ENCODE measurements around the gene ASCL1. TPM values are rescaled to one million over a fixed set of nuclear protein-coding genes. Genes with fewer than 3 reads are reported as not detected.

ASCL1 gene
- total RNA-seq, 2 experiments from 2014 or later = not detected

DNA sequence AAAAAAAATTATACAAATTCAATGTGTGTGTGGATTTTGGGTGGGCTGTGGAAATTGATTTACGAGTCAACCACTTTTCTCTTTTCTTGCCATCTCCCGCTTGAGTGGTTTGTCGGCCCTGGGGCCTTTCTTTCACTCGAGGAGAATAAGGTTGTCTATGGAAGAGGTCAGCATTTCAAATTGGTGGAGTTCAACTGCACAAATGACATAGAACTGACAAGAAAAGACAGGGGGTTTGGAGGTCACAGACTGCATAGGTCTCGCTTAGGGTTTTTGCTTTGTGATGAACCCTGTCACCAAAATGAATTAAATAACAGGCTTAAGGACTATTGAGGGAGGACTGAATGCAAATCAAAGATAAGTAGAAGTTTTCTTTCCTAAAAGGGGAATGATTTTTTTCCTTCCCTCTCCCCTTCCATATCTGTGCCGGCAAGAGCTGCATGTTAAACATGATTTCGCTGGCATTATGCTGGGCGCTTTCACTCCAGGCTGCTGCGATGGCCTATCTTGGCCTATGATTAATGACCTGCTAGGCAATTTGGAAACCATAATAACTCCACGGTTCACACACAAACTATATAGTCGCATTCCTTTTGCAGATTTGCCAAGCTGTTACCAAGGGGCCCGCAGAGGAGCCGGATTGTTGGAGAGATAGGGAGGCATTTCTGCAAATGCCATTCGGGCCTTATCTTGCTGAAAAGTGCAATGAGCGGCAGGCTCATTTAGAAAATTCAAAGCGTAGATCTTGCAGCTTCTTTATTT lies 20.7 kb downstream of the ASCL1 start:
- Histone ChIP-seq H3K4me1 (ENCODE audit: insufficient read depth, low read length, poor library complexity, severe bottlenecking) (no peaks in the 10 kb centered on the region), H3K79me2 (ENCODE audit: insufficient read depth, low read depth, low read length) (no peaks in the 10 kb centered on the region), H3K36me3 (ENCODE audit: insufficient read depth, low read length) (no peaks in the 10 kb centered on the region), H3K9me2 (ENCODE audit: insufficient read depth, low read length) (no peaks in the 10 kb centered on the region), H3K4me2 (ENCODE audit: low read length) (no peak overlapping the region), H2AFZ (ENCODE audit: low read length) (no peak overlapping the region), H3K4me3 (ENCODE audit: low read depth, low read length, poor library complexity, severe bottlenecking) (no peak overlapping the region), H3K27ac (ENCODE audit: low read depth, low read length, poor library complexity, severe bottlenecking) (no peak overlapping the region), H4K20me1 (ENCODE audit: insufficient read depth, low read length) (no peaks in the 10 kb centered on the region), H3K9me3 (ENCODE audit: low read length) (no peaks in the 10 kb centered on the region)
- no peak for TF ChIP-seq CTCF (conservative IDR thresholded peaks at IDR 0.05; ENCODE audit: low read length)
- no peak for TF ChIP-seq EZH2phosphoT487 (IDR thresholded peaks at IDR 0.05; ENCODE audit: borderline replicate concordance, low read depth, low read length)
- ChIA-PET CTCF (ENCODE audit: unreplicated experiment) (no interaction called here), POLR2A (no interaction called here)
- DNase-seq (ENCODE audit: low spot score) = no peak
- intact Hi-C loops (cut with micrococcal nuclease; ENCODE audit: unreplicated experiment) = no loop called here
- no TSS peak for BruUV-seq (replicated peaks)

- ChIA-PET CTCF (ENCODE audit: unreplicated experiment) (no interaction called here), POLR2A (no interaction called here)
- DNase-seq (ENCODE audit: low spot score) = no peak
- no TSS peak for BruUV-seq (replicated peaks)
- no peaks in the 10 kb centered on the region for H3K36me3 ChIP-seq (ENCODE audit: insufficient read depth, low read length)
- no peaks in the 10 kb centered on the region for H3K9me3 ChIP-seq (ENCODE audit: low read length)
- TF ChIP-seq EZH2phosphoT487 (IDR thresholded peaks at IDR 0.05; ENCODE audit: borderline replicate concordance, low read depth, low read length) = no peak
- no peak for TF ChIP-seq CTCF (conservative IDR thresholded peaks at IDR 0.05; ENCODE audit: low read length)
- H2AFZ ChIP-seq (ENCODE audit: low read length) = no peak overlapping the region
- H3K27ac ChIP-seq (ENCODE audit: low read depth, low read length, poor library complexity, severe bottlenecking) = no peak overlapping the region
- H3K4me3 ChIP-seq (ENCODE audit: low read depth, low read length, poor library complexity, severe bottlenecking) = no peak overlapping the region
- no peaks in the 10 kb centered on the region for H4K20me1 ChIP-seq (ENCODE audit: insufficient read depth, low read length)
- intact Hi-C loops (cut with micrococcal nuclease; ENCODE audit: unreplicated experiment) = no loop called here
- no peaks in the 10 kb centered on the region for H3K4me1 ChIP-seq (ENCODE audit: insufficient read depth, low read length, poor library complexity, severe bottlenecking)
- H3K79me2 ChIP-seq (ENCODE audit: insufficient read depth, low read depth, low read length) = no peaks in the 10 kb centered on the region
- no peak overlapping the region for H3K4me2 ChIP-seq (ENCODE audit: low read length)
- no peaks in the 10 kb centered on the region for H3K9me2 ChIP-seq (ENCODE audit: insufficient read depth, low read length)
Observed at GRCh38 chr12:102980350-102980749, 22.9 kb downstream of the ASCL1 start.

GRCh38 chr12:102990419-102990818 lies 32.9 kb downstream of the ASCL1 start:
- H3K36me3 ChIP-seq (ENCODE audit: insufficient read depth, low read length) = no peaks in the 10 kb centered on the region
- H3K79me2 ChIP-seq (ENCODE audit: insufficient read depth, low read depth, low read length) = no peaks in the 10 kb centered on the region
- no peaks in the 10 kb centered on the region for H3K9me2 ChIP-seq (ENCODE audit: insufficient read depth, low read length)
- H3K4me3 ChIP-seq (ENCODE audit: low read depth, low read length, poor library complexity, severe bottlenecking) = no peak overlapping the region
- no peak for TF ChIP-seq CTCF (conservative IDR thresholded peaks at IDR 0.05; ENCODE audit: low read length)
- TF ChIP-seq EZH2phosphoT487 (IDR thresholded peaks at IDR 0.05; ENCODE audit: borderline replicate concordance, low read depth, low read length) = no peak
- intact Hi-C loops (cut with micrococcal nuclease; ENCODE audit: unreplicated experiment) = no loop called here
- H3K9me3 ChIP-seq (ENCODE audit: low read length) = no peaks in the 10 kb centered on the region
- POLR2A ChIA-PET = no interaction called here
- DNase-seq (ENCODE audit: low spot score) = no peak
- H4K20me1 ChIP-seq (ENCODE audit: insufficient read depth, low read length) = no peaks in the 10 kb centered on the region
- H3K27ac ChIP-seq (ENCODE audit: low read depth, low read length, poor library complexity, severe bottlenecking) = no peak overlapping the region
- H3K4me1 ChIP-seq (ENCODE audit: insufficient read depth, low read length, poor library complexity, severe bottlenecking) = no peaks in the 10 kb centered on the region
- H2AFZ ChIP-seq (ENCODE audit: low read length) = no peak overlapping the region
- no TSS peak for BruUV-seq (replicated peaks)
- CTCF ChIA-PET (ENCODE audit: unreplicated experiment) = no interaction called here
- no peak overlapping the region for H3K4me2 ChIP-seq (ENCODE audit: low read length)

Measured in OCI-LY7 (cell line).